GM12875 (cell line): ENCODE measurements around the gene ITGB7.
"Not testable (repeated sequence)": the region's sequence is repeated elsewhere in the genome, so short reads cannot be mapped to it uniquely, and the experiment has no call there.

Experiments used
- H3K4me3 ChIP-seq: one replicate; pipeline ENCODE4 v1.5.1; 2011; ENCODE audit warnings: low read depth, low read length, control low read depth
- TF ChIP-seq, protein P1 (sequence below): IDR thresholded peaks from 2 replicates; pipeline ENCODE4 v1.5.1; 2011; ENCODE audit warnings: low read depth, mild to moderate bottlenecking, control low read depth, inconsistent platforms, low read length, moderate library complexity, borderline replicate concordance; ENCODE audit not compliant: insufficient read depth

The ITGB7 gene

DNA sequence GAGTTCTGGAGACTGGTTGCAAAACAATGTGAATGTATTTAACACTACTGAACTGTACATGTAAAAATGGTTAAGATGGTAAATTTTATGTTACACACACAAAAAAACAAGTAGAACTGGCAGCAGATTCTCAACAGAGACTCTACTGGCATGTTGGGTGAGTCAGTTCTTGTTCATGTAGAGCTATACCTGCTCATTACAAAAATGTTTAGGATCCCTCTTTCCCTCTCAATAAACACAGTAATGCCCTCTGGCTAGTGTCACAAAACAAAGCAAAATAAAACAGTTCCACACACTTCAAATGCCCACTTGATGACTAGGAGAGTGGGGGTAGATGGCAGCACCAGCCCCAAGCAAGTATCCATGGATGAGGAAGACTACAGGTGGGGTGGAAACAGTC is 40.2 kb downstream of the ITGB7 start:
- H3K4me3 ChIP-seq = no peak overlapping the region
- TF ChIP-seq, protein P1, sequence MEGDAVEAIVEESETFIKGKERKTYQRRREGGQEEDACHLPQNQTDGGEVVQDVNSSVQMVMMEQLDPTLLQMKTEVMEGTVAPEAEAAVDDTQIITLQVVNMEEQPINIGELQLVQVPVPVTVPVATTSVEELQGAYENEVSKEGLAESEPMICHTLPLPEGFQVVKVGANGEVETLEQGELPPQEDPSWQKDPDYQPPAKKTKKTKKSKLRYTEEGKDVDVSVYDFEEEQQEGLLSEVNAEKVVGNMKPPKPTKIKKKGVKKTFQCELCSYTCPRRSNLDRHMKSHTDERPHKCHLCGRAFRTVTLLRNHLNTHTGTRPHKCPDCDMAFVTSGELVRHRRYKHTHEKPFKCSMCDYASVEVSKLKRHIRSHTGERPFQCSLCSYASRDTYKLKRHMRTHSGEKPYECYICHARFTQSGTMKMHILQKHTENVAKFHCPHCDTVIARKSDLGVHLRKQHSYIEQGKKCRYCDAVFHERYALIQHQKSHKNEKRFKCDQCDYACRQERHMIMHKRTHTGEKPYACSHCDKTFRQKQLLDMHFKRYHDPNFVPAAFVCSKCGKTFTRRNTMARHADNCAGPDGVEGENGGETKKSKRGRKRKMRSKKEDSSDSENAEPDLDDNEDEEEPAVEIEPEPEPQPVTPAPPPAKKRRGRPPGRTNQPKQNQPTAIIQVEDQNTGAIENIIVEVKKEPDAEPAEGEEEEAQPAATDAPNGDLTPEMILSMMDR = no peak

DNA sequence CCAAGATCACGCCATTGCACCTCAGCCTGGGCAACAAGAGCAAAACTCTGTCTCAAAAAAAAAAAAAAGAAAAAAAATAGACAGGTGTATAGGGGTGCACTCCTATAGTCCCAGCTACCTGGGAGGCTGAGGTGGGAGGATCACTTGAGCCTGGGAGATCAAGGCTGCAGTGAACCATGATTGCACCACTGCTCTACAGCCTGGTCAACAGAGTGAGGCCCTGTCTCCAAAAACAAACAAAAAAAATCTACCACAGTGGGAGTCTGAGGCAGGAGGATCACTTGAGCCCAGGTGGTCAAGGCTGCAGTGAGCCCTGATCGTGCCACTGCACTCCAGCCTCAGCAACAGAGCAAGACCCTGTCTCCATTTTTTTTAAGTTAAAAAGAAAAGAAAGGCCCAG is 44.0 kb downstream of the ITGB7 start:
- not testable (repeated sequence) for H3K4me3 ChIP-seq

DNA sequence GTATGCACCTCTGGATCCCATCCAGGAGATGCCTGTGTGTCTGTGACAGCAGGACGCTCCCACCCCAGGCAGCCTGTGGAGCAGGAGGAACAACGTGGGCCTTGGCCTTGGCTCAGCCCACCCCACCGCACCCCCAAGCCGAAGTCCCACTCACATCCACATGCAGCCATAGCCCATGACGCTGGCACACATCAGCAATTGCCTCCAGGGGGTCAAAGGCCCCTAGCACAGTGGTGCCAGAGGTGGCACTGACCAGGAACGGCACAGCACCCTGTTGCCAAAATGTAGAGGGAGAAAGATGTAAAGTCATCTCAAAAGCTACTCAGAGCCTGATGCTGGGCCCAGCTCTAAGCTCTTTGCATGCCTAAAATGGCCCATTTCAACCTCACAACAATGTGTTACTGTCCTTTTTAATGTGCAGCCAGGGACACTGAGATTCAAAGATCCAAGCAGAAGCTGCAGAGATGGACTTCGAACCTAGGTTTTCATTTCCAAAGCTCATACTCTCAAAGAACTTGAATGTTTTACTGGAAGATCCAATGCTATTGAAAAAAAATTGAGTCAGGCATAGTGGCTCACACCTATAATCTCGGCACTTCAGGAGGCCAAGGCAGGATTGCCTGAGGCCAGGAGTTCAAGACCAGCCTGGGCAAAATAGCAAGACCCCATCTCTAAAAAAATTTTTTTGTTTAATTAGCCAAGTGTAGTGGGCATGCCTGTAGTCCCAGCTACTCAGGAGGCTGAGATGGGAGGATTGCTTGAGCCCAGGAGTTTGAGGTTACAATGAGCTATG is 45.7 kb downstream of the ITGB7 start:
- TF ChIP-seq, protein P1 = no peak

DNA sequence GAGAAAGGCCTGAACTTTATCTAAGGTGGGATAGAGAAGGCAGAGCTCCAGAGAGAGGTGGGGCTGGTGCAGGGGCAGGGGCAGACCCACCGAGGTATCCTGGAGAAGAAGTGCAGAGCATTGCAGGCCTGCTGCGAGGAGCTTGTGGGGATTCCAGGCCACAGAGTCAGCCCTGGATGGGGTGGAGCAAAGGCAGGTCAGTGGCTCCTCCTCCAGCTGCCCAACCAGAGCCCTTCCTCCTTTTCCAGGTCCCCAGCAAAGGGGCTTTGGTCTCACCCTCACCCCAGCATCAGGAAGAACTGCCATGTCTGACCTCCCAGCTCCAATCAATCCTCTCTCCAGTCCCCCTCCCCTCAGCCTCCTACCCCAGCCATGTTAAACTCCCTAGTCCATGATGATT is 46.4 kb downstream of the ITGB7 start:
- TF ChIP-seq, protein P1 = no peak
- no peak overlapping the region for H3K4me3 ChIP-seq

More for the DNA sequence above, 45.7 kb downstream of the ITGB7 start:
- no peak overlapping the region for H3K4me3 ChIP-seq

DNA sequence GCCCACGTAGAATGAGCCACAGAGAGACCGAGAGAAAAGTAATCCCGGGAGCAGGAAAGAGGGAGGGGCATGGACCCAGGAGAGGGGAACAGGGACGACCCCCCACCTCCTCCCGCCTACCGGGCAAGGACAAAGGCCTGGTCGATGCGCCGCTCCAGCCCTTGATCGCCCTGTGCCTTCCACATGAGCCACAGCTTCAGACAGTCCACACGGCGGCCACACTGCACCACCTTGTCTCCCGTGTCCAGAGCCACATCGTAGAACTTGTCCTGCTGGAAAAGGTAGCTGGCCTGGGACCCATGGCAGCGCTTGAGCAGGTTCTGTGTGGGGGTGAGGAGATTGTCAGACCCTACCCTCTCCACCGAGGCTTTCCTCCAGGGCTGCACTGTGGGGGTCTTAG is 47.1 kb downstream of the ITGB7 start:
- no peak overlapping the region for H3K4me3 ChIP-seq
- TF ChIP-seq, protein P1 = no peak

DNA sequence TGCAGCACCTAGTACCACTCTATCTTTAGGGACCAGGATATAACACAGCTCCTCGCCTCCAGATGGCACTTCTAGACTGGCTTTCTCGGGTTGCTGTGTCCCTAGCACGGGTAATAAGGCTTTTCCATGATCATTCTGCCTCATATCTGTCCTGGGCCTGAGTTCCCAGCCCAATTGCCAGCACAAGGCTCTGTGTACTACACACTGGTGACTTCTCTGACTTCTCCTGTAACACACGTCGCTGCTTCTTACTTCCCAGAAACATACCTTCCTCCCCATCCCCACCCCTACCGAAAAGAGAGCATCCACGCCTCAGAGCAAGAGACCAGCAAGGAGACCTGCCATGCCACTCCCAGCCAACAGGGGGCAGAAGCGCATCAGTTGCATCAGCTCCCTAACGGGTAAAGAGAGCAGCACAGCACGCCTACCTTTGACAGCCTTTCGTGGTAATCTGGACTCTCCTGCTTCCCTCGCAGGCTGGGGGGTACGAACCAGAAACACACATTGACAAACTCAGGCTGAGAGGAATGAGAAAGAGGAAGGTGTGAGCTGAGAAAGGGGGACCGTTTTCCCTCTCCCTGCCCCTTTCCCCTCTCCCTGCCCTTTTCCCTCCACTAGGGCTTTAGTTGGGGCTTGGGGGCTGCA is 47.7 kb downstream of the ITGB7 start:
- no peak overlapping the region for H3K4me3 ChIP-seq
- TF ChIP-seq, protein P1 = peak; percentile 99

DNA sequence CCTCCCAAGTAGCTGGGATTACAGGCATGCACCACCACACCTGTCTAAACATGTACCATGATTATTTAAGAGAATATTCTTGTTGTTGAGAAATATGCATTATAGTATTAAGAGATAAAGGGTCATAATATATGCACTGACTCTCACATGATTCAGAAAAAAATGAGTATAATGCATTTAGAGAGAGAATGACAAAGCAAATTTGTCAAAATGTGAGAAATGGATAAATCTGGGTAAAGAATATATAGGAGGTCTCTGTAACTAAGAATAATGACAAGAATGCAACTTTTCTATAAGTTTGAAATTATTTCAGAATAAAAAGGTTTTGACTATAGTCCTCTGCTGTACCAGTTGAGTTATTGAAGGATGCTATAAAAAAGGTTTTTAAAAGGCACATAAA is 54.7 kb downstream of the ITGB7 start:
- TF ChIP-seq, protein P1 = no peak
- H3K4me3 ChIP-seq = no peak overlapping the region
